ENCODE data around the gene QPRT.
A peak's percentile ranks its signal among the peaks of the same experiment; 100 is the strongest.

The QPRT gene

GRCh38 chr16:29662000-29662728 lies 16.8 kb upstream of the QPRT start:
- H3K27ac Mint-ChIP-seq, result no peak overlapping the region
- H3K27me3 Mint-ChIP-seq (ENCODE audit: low read depth, poor library complexity), result peaks cover 10% of the 10 kb centered on the region
- H3K9me3 Mint-ChIP-seq, result no peaks in the 10 kb centered on the region
- H3K4me3 Mint-ChIP-seq, result no peak overlapping the region
- no peak for DNase-seq
- TF ChIP-seq CTCF (IDR thresholded peaks at IDR 0.05), result no peak
- peaks cover 52% of the 10 kb centered on the region for H3K4me1 Mint-ChIP-seq
- H3K36me3 Mint-ChIP-seq (ENCODE audit: low read depth), result no peaks in the 10 kb centered on the region

- Mint-ChIP-seq H3K27me3 (ENCODE audit: low read depth, poor library complexity) (peaks cover 10% of the 10 kb centered on the region), H3K4me3 (no peak overlapping the region), H3K27ac (no peak overlapping the region), H3K36me3 (ENCODE audit: low read depth) (no peaks in the 10 kb centered on the region), H3K4me1 (peaks cover 57% of the 10 kb centered on the region), H3K9me3 (no peaks in the 10 kb centered on the region)
- DNase-seq, result no peak
- no peak for TF ChIP-seq CTCF (IDR thresholded peaks at IDR 0.05)
Measured at GRCh38 chr16:29662729-29663015, 16.3 kb upstream of the QPRT start.

- no peak for DNase-seq
- H3K4me1 Mint-ChIP-seq, result peaks cover 61% of the 10 kb centered on the region
- no peak for TF ChIP-seq CTCF (IDR thresholded peaks at IDR 0.05)
- no peak within 1 kb of the TSS for H3K4me3 Mint-ChIP-seq
- H3K36me3 Mint-ChIP-seq (ENCODE audit: low read depth), result no peaks in the 10 kb centered on the region
- peak within 1 kb of the TSS; percentile 77 for H3K27ac Mint-ChIP-seq
- no peaks in the 10 kb centered on the region for H3K9me3 Mint-ChIP-seq
- H3K27me3 Mint-ChIP-seq (ENCODE audit: low read depth, poor library complexity), result peaks cover 6% of the 10 kb centered on the region
Measured at GRCh38 chr16:29663016-29663806, 15.8 kb upstream of the QPRT start, which contains the start of gene SPN. TSS of gene SPN (plus strand) at chr16:29663247. CDS start at chr16:29663729, 482 bp downstream.

GRCh38 chr16:29663807-29664090 lies 15.2 kb upstream of the QPRT start:
- peaks cover 61% of the 10 kb centered on the region for H3K4me1 Mint-ChIP-seq
- no peaks in the 10 kb centered on the region for H3K36me3 Mint-ChIP-seq (ENCODE audit: low read depth)
- TF ChIP-seq CTCF (IDR thresholded peaks at IDR 0.05), result no peak
- no peaks in the 10 kb centered on the region for H3K9me3 Mint-ChIP-seq
- no peak overlapping the region for H3K4me3 Mint-ChIP-seq
- DNase-seq, result no peak
- peaks cover 5% of the 10 kb centered on the region for H3K27me3 Mint-ChIP-seq (ENCODE audit: low read depth, poor library complexity)
- peak overlapping the region; percentile 77 for H3K27ac Mint-ChIP-seq

- no peak for TF ChIP-seq CTCF (IDR thresholded peaks at IDR 0.05)
- Mint-ChIP-seq H3K36me3 (ENCODE audit: low read depth) (no peaks in the 10 kb centered on the region), H3K9me3 (no peaks in the 10 kb centered on the region), H3K27me3 (ENCODE audit: low read depth, poor library complexity) (peaks cover 3% of the 10 kb centered on the region), H3K27ac (peak overlapping the region; percentile 77), H3K4me1 (peaks cover 61% of the 10 kb centered on the region), H3K4me3 (no peak overlapping the region)
- no peak for DNase-seq
Measured at GRCh38 chr16:29664091-29664921, 14.7 kb upstream of the QPRT start.
